ENCODE data around the gene ITGA2B. TPM values are rescaled to one million over a fixed set of nuclear protein-coding genes. Genes with fewer than 3 reads are reported as not detected.

Gene ITGA2B
- total and polyA plus RNA-seq, 2 of the 13 experiments (the other 11 are each of a cell fraction or from before 2014, with no cell fraction given) = 0.38 to 1.1 TPM

GRCh38 chr17:44363613-44364159 lies 25.8 kb downstream of the ITGA2B start, which contains the start of gene FAM171A2 (continued):
- no peak for TF ChIP-seq ZHX1 (CRISPR knock-in tag; IDR thresholded peaks at IDR 0.05; ENCODE audit: low read depth)
- TF ChIP-seq CERS6 (CRISPR knock-in tag; IDR thresholded peaks at IDR 0.05) = no peak
- no peak for TF ChIP-seq ZBTB21 (CRISPR knock-in tag; IDR thresholded peaks at IDR 0.05)
- TF ChIP-seq RBFOX2 (IDR thresholded peaks at IDR 0.05; ENCODE audit: low read depth, low read length) = no peak
- TF ChIP-seq ZNF207 (IDR thresholded peaks at IDR 0.05; ENCODE audit: borderline replicate concordance) = no peak
- no peak for TF ChIP-seq TRIM24 (CRISPR knock-in tag; IDR thresholded peaks at IDR 0.05)
- TF ChIP-seq NFAT5 (CRISPR knock-in tag; IDR thresholded peaks at IDR 0.05) = no peak
- no peak for TF ChIP-seq MLXIP (CRISPR knock-in tag; IDR thresholded peaks at IDR 0.05; ENCODE audit: borderline replicate concordance)
- no peak for TF ChIP-seq AGO1 (IDR thresholded peaks at IDR 0.05; ENCODE audit: low read depth, low read length, poor library complexity, severe bottlenecking)
- no peak for TF ChIP-seq SKIL (CRISPR knock-in tag; IDR thresholded peaks at IDR 0.05; ENCODE audit: borderline replicate concordance)
- no peak for TF ChIP-seq ZNF792 (CRISPR knock-in tag; IDR thresholded peaks at IDR 0.05)
- TF ChIP-seq MED13 (CRISPR knock-in tag; IDR thresholded peaks at IDR 0.05) = no peak
- no peak for TF ChIP-seq MED8 (CRISPR knock-in tag; IDR thresholded peaks at IDR 0.05; ENCODE audit: insufficient replicate concordance)
- no peak for TF ChIP-seq ZNF740 (CRISPR knock-in tag; IDR thresholded peaks at IDR 0.05)
- TF ChIP-seq ZSCAN20 (CRISPR knock-in tag; IDR thresholded peaks at IDR 0.05; ENCODE audit: borderline replicate concordance) = no peak
